ENCODE data around the gene ACADVL.

DNA sequence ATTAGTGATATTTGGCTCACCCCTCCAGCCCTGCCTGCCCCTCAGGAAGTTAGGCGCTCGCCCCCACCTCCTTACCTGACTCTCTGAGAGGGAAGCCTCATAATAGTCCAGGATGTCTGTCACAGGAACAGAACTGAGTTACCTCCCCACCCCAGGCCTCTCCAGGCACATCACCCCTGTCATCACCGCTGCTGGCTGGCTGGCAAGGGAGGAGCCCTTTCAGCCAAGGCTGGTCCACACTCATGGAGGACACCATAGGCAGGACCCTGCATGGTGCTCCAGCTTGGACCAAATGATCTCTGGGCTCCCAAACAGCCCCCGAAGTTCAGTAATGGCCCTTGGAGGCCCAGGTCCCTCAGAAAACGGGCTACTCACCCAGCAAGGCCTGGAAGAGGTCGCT lies 1.6 kb upstream of the ACADVL start:
- no peak for TF ChIP-seq GATA3 (IDR thresholded peaks at IDR 0.05; ENCODE audit: low read depth, low read length)
- TF ChIP-seq GATA2 (IDR thresholded peaks at IDR 0.05; ENCODE audit: low read depth, low read length) = no peak

Measured in SH-SY5Y (cell line).